HS-5 (cell line): ENCODE measurements around the gene RBM3.
"Not testable (repeated sequence)": the region's sequence is repeated elsewhere in the genome, so short reads cannot be mapped to it uniquely, and the experiment has no call there.

Source experiments
- DNase-seq: peaks from one replicate; pipeline ENCODE4 v3.0.0-alpha.2; 2012; ENCODE audit warnings: low read depth

RBM3 gene

GRCh38 chrX:48574270-48575266, at the start of gene RBM3:
Gene RBM3, plus strand, starts transcription at chrX:48574484. Its CDS starts 697 bp downstream, at chrX:48575181.
- peak; percentile 64 for DNase-seq

DNA sequence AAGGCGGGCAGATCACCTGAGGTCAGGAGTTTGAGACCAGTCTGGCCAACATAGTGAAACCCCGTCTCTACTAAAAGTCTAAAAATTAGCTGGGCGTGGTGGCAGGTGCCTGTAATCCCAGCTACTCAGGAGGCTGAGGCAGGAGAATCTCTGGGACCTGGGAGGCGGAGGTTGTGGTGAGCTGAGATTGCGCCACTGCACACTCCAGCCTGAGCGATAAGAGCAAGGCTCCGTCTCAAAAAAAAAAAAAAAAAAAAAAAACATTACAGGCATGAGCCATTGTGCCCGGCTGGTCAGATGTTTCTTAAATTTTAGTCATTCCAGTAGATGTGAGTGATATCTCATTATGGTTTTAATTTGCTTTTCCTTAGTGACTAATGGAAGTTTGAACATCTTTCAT, 48.4 kb upstream of the RBM3 start:
- not testable (repeated sequence) for DNase-seq

- no peak for DNase-seq
Measured at GRCh38 chrX:48530736-48531135, 43.5 kb upstream of the RBM3 start.

GRCh38 chrX:48531358-48531959, 42.8 kb upstream of the RBM3 start:
- DNase-seq: peak; percentile 52

- no peak for DNase-seq
Measured at GRCh38 chrX:48532161-48532560, 42.1 kb upstream of the RBM3 start.

DNA sequence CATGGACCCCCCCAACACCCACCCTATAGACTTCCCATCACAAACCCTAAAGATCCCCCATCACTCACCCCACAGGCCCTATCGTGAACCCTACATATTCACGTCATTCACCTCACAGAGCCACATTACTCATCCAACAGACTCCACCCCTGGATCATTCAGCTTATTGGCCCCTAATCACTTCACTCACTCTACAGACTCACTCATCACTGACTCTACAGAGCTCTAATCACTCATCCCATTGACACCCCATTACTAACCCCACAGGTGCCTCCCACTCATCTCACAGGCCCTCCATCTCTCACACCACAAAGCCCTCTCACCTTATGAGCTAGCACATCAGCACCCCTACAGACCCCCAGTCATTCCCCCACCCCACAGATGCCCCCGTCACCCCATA, 41.1 kb upstream of the RBM3 start:
- no peak for DNase-seq

- DNase-seq: no peak
Measured at GRCh38 chrX:48538641-48539344, 35.5 kb upstream of the RBM3 start.

DNA sequence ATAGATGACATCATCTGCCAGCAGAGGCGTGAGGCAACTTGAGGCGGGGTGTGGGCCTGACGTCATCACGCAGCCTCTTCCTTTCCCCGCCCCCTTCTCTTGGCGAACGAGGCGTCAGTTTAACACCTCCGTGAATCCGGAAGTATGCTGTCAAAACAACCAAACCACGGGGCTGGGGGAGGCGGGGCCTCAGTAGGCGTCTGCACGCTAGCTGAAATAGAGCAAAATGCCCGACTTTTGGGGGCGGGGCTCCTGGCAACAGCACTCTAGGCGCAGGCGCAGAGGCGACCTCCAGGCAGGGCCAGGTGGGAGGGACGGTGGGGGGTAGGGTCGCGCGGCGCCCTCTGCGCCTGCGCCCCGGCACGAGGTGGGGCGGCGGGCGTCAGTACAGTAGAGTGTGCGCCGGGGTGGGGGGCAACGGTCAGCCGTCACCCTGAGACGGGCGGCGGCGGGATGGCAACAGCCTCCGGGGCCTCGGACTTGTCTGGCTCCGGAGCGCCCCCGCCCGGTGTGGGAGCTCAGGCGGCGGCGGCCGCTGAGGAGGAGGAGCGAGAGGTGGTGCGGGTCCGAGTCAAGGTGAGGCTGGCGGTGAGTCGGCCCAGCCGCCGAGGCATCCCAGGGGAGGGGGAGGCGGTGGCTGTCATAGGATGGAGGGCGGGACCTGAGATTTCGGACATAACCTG, 34.8 kb upstream of the RBM3 start, which contains the start of gene TBC1D25:
TSS of gene TBC1D25 (plus strand) at position 370 of the 683 bp plus-strand sequence. CDS start at position 454, 84 bp downstream.
- DNase-seq: peak; percentile 87

DNA sequence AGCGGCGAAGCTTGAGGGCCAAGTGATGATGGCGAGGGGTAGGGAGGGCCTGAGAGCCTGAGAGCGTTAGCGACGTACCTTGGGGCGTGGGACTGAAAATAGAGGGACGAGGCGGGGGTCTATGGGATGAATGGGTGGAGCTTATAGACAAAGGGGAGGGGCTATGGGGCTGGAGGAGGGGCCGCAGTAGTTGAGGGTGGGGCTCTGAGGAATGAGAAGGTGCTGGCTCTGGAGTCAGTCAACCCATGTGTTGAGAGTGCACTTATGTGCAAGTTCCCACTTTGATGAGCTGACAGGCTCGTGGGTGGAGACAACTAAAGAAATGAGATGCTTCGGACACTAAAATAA, 34.3 kb upstream of the RBM3 start:
- DNase-seq: no peak

DNA sequence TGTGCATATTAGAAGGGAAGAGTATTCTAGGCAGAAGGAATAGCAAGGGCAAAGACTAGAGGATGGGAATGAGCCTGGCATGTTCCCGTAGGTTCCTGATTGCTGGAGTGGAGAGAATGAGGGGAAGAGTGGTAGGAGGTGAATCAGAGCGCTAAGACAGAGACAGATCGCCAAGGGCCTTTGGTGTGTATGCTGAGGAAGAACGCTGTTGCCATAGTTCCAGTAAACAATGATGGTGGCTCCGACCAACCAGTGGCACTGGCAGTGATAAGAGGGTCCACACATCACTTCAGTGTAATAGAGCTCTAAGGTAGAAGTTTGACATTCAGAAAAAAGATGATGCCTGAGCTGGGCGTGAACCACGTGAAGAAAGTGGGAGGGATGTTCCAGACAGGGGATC, 33.8 kb upstream of the RBM3 start:
- no peak for DNase-seq

DNA sequence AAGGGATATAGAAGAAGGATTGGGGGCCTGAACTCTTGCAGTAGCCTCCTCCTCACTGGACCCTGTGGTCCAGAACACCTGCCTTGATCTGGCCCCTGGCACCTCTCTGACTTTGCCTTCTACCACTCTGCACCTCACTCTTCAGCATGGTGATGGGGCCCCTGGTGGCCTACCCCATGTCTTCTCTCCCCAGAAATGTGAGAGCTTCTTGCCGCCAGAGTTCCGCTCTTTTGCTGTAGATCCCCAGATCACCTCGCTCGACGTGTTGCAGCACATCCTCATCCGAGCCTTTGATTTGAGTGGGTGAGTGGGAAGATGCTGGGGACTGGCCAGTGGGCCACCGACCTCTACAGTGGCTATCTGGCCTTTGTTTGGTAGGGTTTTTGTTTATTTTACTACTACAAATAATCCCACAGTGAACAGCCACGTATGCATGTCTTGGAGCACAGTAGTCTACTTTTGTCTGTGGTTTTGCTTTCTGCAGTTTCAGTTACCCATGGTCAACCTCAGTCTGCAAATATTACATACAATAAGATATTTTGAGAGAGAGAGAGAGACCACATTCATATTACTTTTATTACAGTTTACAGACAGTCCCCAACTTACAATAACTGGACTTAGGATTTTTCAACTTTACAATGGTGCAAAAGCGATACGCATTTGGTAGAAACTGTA, 33.0 kb upstream of the RBM3 start:
- no peak for DNase-seq

GRCh38 chrX:48548871-48549270, 25.4 kb upstream of the RBM3 start:
- no peak for DNase-seq

GRCh38 chrX:48555731-48556325, 18.5 kb upstream of the RBM3 start:
- not testable (repeated sequence) for DNase-seq

DNA sequence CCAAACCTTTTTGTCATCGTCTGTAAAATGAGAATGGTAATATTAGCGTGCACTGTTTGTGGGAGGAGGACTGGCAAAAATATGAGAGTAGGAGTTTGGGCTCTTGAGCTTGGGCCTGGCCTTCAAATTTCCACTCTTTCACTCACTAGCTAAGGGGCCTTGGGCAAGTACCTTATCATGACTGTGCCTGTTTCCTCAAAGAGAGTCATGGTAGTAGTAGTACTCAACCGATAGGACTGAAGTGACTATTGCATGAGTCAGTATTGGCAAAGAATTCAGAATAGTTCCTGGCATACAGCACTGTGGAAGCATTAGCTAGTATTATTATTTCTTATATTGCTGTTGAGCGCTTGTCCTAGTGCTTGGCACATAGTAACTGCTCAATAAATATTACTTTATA, 16.0 kb upstream of the RBM3 start:
- DNase-seq: peak; percentile 56

- DNase-seq: no peak
Measured at GRCh38 chrX:48559636-48560035, 14.6 kb upstream of the RBM3 start.

DNA sequence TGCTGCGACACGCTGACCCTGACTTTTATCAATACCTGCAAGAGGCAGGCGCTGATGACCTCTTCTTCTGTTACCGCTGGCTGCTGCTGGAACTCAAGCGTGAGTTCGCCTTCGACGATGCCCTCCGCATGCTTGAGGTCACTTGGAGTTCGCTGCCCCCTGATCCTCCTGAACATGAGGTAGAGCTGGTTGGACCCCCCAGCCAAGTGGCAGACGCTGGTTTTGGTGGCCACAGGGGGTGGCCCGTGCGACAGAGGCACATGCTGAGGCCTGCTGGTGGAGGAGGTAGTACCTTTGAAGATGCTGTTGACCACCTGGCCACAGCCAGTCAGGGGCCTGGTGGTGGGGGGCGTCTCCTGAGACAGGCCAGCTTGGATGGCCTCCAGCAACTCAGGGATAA, 14.2 kb upstream of the RBM3 start:
- DNase-seq: no peak

GRCh38 chrX:48560681-48561080, 13.6 kb upstream of the RBM3 start:
- DNase-seq: no peak

GRCh38 chrX:48569958-48570357, 4.3 kb upstream of the RBM3 start:
- no peak for DNase-seq

DNA sequence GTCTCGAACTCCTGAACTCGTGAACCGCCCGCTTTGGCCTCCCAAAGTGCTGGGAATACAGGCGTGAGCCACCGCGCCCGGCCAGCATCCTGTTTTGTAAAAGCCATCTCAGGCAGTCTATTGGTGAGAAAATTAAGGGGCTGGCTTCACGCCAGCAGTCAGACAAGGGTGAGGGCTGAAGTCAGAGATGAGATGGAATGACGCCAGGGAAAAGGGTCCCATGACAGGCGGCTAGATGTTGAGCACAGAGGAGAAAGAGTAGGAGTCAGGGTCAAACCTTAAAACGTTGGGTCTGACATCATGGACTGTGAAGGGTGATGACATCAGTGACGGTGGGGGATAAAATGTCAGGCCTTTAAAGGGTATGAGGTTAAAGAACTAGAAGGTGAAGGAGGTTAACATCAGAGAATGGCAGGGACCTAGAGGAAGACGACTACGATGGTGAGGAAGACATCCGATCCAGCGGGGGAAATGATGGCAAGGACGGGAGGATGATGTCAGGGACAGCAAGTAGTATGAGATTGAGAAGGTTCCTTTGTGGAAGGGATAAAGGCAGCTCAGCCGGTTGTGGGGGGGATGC, 504 bp upstream of the RBM3 start:
- no peak for DNase-seq

DNA sequence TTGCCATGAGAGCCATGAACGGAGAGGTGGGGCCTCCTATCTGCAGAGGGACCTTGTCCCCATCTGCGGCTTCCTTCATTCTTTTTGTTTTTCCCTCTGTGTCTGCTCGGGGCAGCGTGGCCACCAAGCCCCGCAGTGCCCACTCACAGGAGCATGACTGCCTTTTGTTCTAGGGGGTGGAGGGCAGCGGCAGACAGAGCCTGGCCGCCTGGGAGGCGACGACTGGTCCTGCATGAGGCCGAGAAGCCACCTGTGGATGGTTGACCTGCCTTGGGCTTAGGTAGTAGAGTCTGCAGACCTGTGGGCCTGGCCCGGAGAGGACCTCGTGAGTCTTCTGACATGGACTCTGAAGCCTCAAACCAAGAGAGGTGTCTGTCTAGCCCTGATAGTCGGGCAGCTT, 1.4 kb downstream of the RBM3 start:
- no peak for DNase-seq

GRCh38 chrX:48576108-48576507, 1.8 kb downstream of the RBM3 start:
- no peak for DNase-seq
